H1 (cell line): ENCODE results near the gene SESN1.

Experiments used
- CHD1 ChIP-seq: IDR thresholded peaks from 2 replicates; pipeline ENCODE4 v1.6.1; 2012; ENCODE audit warnings: low read depth, low read length, improper control_type of control experiment
- CTCF ChIP-seq, 3 experiments: IDR thresholded peaks; 1 replicate in 2 of 3; 2 replicates in 1 of 3; pipeline versions ENCODE4 v1.5.1 to v1.6.1; 2011; ENCODE audit warnings: low read length in 3 of 3, mild to moderate bottlenecking in 3 of 3, inconsistent platforms in 2 of 3, low read depth in 1 of 3, moderate library complexity in 1 of 3; ENCODE audit not compliant: insufficient read depth in 1 of 3; ENCODE audit errors: control extremely low read depth in 1 of 3
- EGR1 ChIP-seq: IDR thresholded peaks from 2 replicates; pipeline ENCODE4 v1.6.1; 2011; ENCODE audit warnings: low read depth, low read length, borderline replicate concordance
- KDM1A ChIP-seq: fragments of 200-600, 300-600 bp; sonication (generic); IDR thresholded peaks from 2 replicates; pipeline ENCODE4 v1.7.1; 2016; ENCODE audit warnings: mild to moderate bottlenecking, low read length, borderline replicate concordance
- POLR2AphosphoS5 ChIP-seq: IDR thresholded peaks from 2 replicates; pipeline ENCODE4 v1.6.1; 2011; ENCODE audit warnings: low read depth, low read length
- RAD21 ChIP-seq, 2 experiments: IDR thresholded peaks in 1 of 2; conservative IDR thresholded peaks in 1 of 2; 2 replicates each; pipeline ENCODE4 v1.6.1; 2011; ENCODE audit warnings: low read depth in 2 of 2, low read length in 2 of 2, improper control_type of control experiment in 1 of 2, inconsistent platforms in 1 of 2, mild to moderate bottlenecking in 1 of 2, moderate library complexity in 1 of 2
- RFX5 ChIP-seq: IDR thresholded peaks from 2 replicates; pipeline ENCODE4 v1.6.1; 2011; ENCODE audit warnings: low read depth, low read length, improper control_type of control experiment, borderline replicate concordance
- TCF12 ChIP-seq: IDR thresholded peaks from 2 replicates; pipeline ENCODE4 v1.6.1; 2011; ENCODE audit warnings: low read depth, mild to moderate bottlenecking, low read length

GRCh38 chr6:109083657-109084056 is 11.0 kb downstream of the SESN1 start:
- no peak for TF ChIP-seq CTCF (IDR thresholded peaks at IDR 0.05; ENCODE audit: control extremely low read depth in 1 of 3, insufficient read depth in 1 of 3, low read depth in 1 of 3, low read length in 3 of 3)
- no peak for TF ChIP-seq RAD21 (IDR thresholded peaks at IDR 0.05 in 1 of 2, conservative IDR thresholded peaks at IDR 0.05 in 1 of 2; ENCODE audit: low read depth in 2 of 2, low read length in 2 of 2)
- no peak for TF ChIP-seq CHD1
- no peak for TF ChIP-seq TCF12
- no peak for TF ChIP-seq RFX5
- TF ChIP-seq EGR1, result no peak
- no peak for TF ChIP-seq POLR2AphosphoS5
- TF ChIP-seq KDM1A, result no peak
